HepG2 (cell line): ENCODE data around the gene TBX6. TPM values are rescaled to one million over a fixed set of nuclear protein-coding genes. Genes with fewer than 3 reads are reported as not detected.

Source experiments
- E2F5 ChIP-seq: sonication (generic); formaldehyde crosslinking; conservative IDR thresholded peaks from 2 replicates; pipeline ENCODE4 v1.4.0; 2020; ENCODE audit warnings: missing genetic modification reagents
- FLYWCH1 ChIP-seq: sonication (generic); formaldehyde crosslinking; IDR thresholded peaks from 2 replicates; pipeline ENCODE4 v1.8.1; 2023; ENCODE audit warnings: mild to moderate bottlenecking, missing genetic modification reagents
- GLI4 ChIP-seq: sonication (generic); formaldehyde crosslinking; IDR thresholded peaks from 2 replicates; pipeline ENCODE4 v1.5.1; 2020; ENCODE audit warnings: missing genetic modification reagents, mild to moderate bottlenecking, moderate library complexity, borderline replicate concordance
- HNF1A ChIP-seq, 2 experiments: sonication (generic) in 1 of 2; formaldehyde crosslinking in 1 of 2; IDR thresholded peaks; 2 replicates each; pipeline versions ENCODE4 v1.4.0 to v1.6.1; 2016 to 2020; ENCODE audit warnings: borderline replicate concordance in 1 of 2, low read depth in 1 of 2, mild to moderate bottlenecking in 1 of 2, missing genetic modification reagents in 1 of 2
- HOXA9 ChIP-seq: sonication (generic); formaldehyde crosslinking; IDR thresholded peaks from 2 replicates; pipeline ENCODE4 v1.8.1; 2022; ENCODE audit warnings: missing genetic modification reagents, mild to moderate bottlenecking, moderate library complexity, borderline replicate concordance
- JUNB ChIP-seq: sonication (generic); formaldehyde crosslinking; IDR thresholded peaks from 2 replicates; pipeline ENCODE4 v1.8.0; 2022; ENCODE audit warnings: missing genetic modification reagents, mild to moderate bottlenecking, borderline replicate concordance
- KLF9 ChIP-seq: IDR thresholded peaks from 2 replicates; pipeline ENCODE4 v1.6.1; 2016; ENCODE audit warnings: low read depth
- MED13 ChIP-seq: sonication (generic); formaldehyde crosslinking; IDR thresholded peaks from 2 replicates; pipeline ENCODE4 v1.5.0; 2020; ENCODE audit warnings: missing genetic modification reagents
- NFKB2 ChIP-seq: sonication (generic); formaldehyde crosslinking; IDR thresholded peaks from 2 replicates; pipeline ENCODE4 v1.4.0; 2020; ENCODE audit warnings: missing genetic modification reagents, borderline replicate concordance
- NR3C1 ChIP-seq: sonication (generic); formaldehyde crosslinking; IDR thresholded peaks from 2 replicates; pipeline ENCODE4 v1.4.0; 2020; ENCODE audit warnings: missing genetic modification reagents
- SCMH1 ChIP-seq: sonication (generic); formaldehyde crosslinking; IDR thresholded peaks from 2 replicates; pipeline ENCODE4 v1.9.0; 2021; ENCODE audit warnings: missing genetic modification reagents, mild to moderate bottlenecking, borderline replicate concordance
- SOX5 ChIP-seq: IDR thresholded peaks from 2 replicates; pipeline ENCODE4 v1.6.1; 2016; ENCODE audit warnings: borderline replicate concordance
- SP4 ChIP-seq: sonication (generic); formaldehyde crosslinking; IDR thresholded peaks from 2 replicates; pipeline ENCODE4 v1.8.1; 2023; ENCODE audit warnings: mild to moderate bottlenecking, missing genetic modification reagents
- TRAFD1 ChIP-seq: sonication (generic); formaldehyde crosslinking; IDR thresholded peaks from 2 replicates; pipeline ENCODE4 v1.5.1; 2020; ENCODE audit warnings: missing genetic modification reagents, mild to moderate bottlenecking, borderline replicate concordance
- ZFAT ChIP-seq: sonication (generic); formaldehyde crosslinking; conservative IDR thresholded peaks from 2 replicates; pipeline ENCODE4 v1.8.1; 2023; ENCODE audit warnings: missing genetic modification reagents, inconsistent platforms
- ZFYVE20 ChIP-seq: sonication (generic); formaldehyde crosslinking; IDR thresholded peaks from 2 replicates; pipeline ENCODE4 v1.8.0; 2023; ENCODE audit warnings: low read depth, mild to moderate bottlenecking, moderate library complexity, missing genetic modification reagents, borderline replicate concordance
- ZNF17 ChIP-seq: sonication (generic); formaldehyde crosslinking; IDR thresholded peaks from 2 replicates; pipeline ENCODE4 v1.5.0; 2020; ENCODE audit warnings: mild to moderate bottlenecking, missing genetic modification reagents
- ZNF296 ChIP-seq: sonication (generic); formaldehyde crosslinking; conservative IDR thresholded peaks from 2 replicates; pipeline ENCODE4 v1.5.0; 2020; ENCODE audit warnings: mild to moderate bottlenecking, missing genetic modification reagents
- ZNF546 ChIP-seq: sonication (generic); formaldehyde crosslinking; conservative IDR thresholded peaks from 2 replicates; pipeline ENCODE4 v1.8.1; 2023; ENCODE audit warnings: mild to moderate bottlenecking, missing genetic modification reagents
- ZNF766 ChIP-seq: sonication (generic); formaldehyde crosslinking; IDR thresholded peaks from 2 replicates; pipeline ENCODE4 v1.5.0; 2020; ENCODE audit warnings: missing genetic modification reagents, borderline replicate concordance
- ZNF792 ChIP-seq: IDR thresholded peaks from 2 replicates; pipeline ENCODE4 v1.6.1; 2016
- ZNF839 ChIP-seq: sonication (generic); formaldehyde crosslinking; IDR thresholded peaks from 2 replicates; pipeline ENCODE4 v1.4.0; 2020; ENCODE audit warnings: missing genetic modification reagents, mild to moderate bottlenecking, borderline replicate concordance
- ZNF878 ChIP-seq: sonication (generic); formaldehyde crosslinking; IDR thresholded peaks from 2 replicates; pipeline ENCODE4 v1.8.1; 2023; ENCODE audit warnings: mild to moderate bottlenecking, missing genetic modification reagents, moderate library complexity
- polyA plus RNA-seq, 8 experiments: library from polyadenylated mRNA; depleted of rRNA in 3 of 8; stranded (reverse) in 7 of 8; unstranded in 1 of 8; fragments of >200 nt; fragmentation: Illumina TruSeq in 4 of 8; extraction: Trizol in 4 of 8; gene quantifications; 2 replicates each; pipeline versions ENCODE4 v1.2.1 to v1.2.3, GENCODE V29; 2011 to 2016; ENCODE audit warnings: low read depth in 4 of 8, missing spikeins in 1 of 8, mixed read lengths in 1 of 8; ENCODE audit not compliant: insufficient read depth in 1 of 8
- total RNA-seq, 5 experiments: library from RNA; depleted of rRNA; stranded (reverse); fragments of >200 nt; fragmentation: Illumina TruSeq; extraction: Trizol; gene quantifications; 2 replicates each; pipeline ENCODE4 v1.2.3, GENCODE V29; 2016; ENCODE audit warnings: low read depth in 1 of 5

TBX6 gene
- total and polyA plus RNA-seq, 2 of the 13 experiments (the other 11 are each of a cell fraction or from before 2014, with no cell fraction given), result 0.24 to 0.42 TPM

- TF ChIP-seq MED13, result peak; percentile 89; the same call in 1 of the 2 replicates
- no peak for TF ChIP-seq ZNF17 (CRISPR knock-in tag)
- peak; percentile 98 for TF ChIP-seq KLF9 (CRISPR knock-in tag)
- peak; percentile 94 for TF ChIP-seq ZNF766 (CRISPR knock-in tag)
- TF ChIP-seq SOX5, result peak; percentile 75
- peak; percentile 87; the same call in 1 of the 2 replicates for TF ChIP-seq ZNF839 (CRISPR knock-in tag)
- 0 out of 2 replicates have a peak, but pooled peaks have one; percentile 55 for TF ChIP-seq ZNF878 (CRISPR knock-in tag)
- peak; percentile 96 for TF ChIP-seq SP4 (CRISPR knock-in tag)
- no peak; the same call in 1 of the 2 replicates for TF ChIP-seq NR3C1
- TF ChIP-seq HOXA9, result peak; percentile 97
- TF ChIP-seq ZFYVE20 (CRISPR knock-in tag), result peak; percentile 61; the same call in 1 of the 2 replicates
- TF ChIP-seq GLI4, result peak; percentile 53; the same call in 1 of the 2 replicates
- peak; percentile 93 for TF ChIP-seq FLYWCH1 (CRISPR knock-in tag)
- TF ChIP-seq ZNF296, result peak; percentile 72
- no peak for TF ChIP-seq HNF1A (IDR thresholded peaks at IDR 0.05; ENCODE audit: low read depth)
- TF ChIP-seq HNF1A (CRISPR knock-in tag; IDR thresholded peaks at IDR 0.05; ENCODE audit: borderline replicate concordance), result peak; percentile 77; the same call in 1 of the 2 replicates
- no peak for TF ChIP-seq SCMH1
- peak; percentile 48; the same call in 1 of the 2 replicates for TF ChIP-seq JUNB (CRISPR knock-in tag)
- TF ChIP-seq TRAFD1 (CRISPR knock-in tag), result peak; percentile 73; the same call in 1 of the 2 replicates
- TF ChIP-seq ZFAT (CRISPR knock-in tag), result no peak
- peak; percentile 99 for TF ChIP-seq E2F5
- peak; percentile 97 for TF ChIP-seq ZNF792 (CRISPR knock-in tag)
- no peak; the same call in 1 of the 2 replicates for TF ChIP-seq ZNF546 (CRISPR knock-in tag)
- TF ChIP-seq NFKB2, result peak; percentile 98
Observed at GRCh38 chr16:30052671-30053372, 38.9 kb downstream of the TBX6 start (continued).
